Dermis blood vessel endothelial cell (primary cell): ENCODE results near the gene C16orf54. TPM values are rescaled to one million over a fixed set of nuclear protein-coding genes. Genes with fewer than 3 reads are reported as not detected.
A peak's percentile ranks its signal among the peaks of the same experiment; 100 is the strongest.
"Not testable (repeated sequence)": the region's sequence is repeated elsewhere in the genome, so short reads cannot be mapped to it uniquely, and the experiment has no call there.

Experiments
- DNase-seq: peaks from one replicate; pipeline ENCODE4 v3.0.0; 2010
- total RNA-seq: library from RNA; depleted of rRNA; stranded (reverse); fragments of >200 nt; gene quantifications from 2 replicates; pipeline ENCODE4 v1.2.3, GENCODE V29; 2014

C16orf54 gene
- total RNA-seq, result not detected in 2 replicates

DNA sequence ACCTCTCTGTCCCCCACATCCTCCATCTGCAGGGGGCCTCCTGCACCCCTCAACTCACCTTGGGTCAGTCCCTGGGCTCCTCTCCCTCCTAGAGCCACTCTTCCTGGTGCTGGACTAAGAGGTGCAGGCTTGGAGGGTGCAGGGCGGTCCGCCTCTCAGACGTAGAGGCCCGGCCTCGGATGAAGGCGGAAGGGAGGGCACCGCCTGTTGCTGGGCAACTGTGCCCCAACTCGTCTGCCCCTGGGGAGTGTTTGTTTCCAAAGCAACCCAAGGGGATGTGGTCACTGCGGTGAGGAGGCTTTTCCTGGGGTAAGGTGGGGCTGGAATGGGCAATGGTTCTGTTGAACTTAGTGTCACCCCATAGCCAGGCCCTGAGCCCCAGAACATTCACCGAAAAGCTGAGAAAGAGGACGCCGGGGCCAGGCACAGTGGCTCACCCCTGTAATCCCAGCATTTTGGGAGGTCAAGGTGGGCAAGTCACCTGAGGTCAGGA is at the start of gene C16orf54:
Gene C16orf54, minus strand, starts transcription at position 138 of the 493 bp plus-strand sequence. CDS start 1,039 bp downstream, outside the sequence.
- no peak for DNase-seq

DNA sequence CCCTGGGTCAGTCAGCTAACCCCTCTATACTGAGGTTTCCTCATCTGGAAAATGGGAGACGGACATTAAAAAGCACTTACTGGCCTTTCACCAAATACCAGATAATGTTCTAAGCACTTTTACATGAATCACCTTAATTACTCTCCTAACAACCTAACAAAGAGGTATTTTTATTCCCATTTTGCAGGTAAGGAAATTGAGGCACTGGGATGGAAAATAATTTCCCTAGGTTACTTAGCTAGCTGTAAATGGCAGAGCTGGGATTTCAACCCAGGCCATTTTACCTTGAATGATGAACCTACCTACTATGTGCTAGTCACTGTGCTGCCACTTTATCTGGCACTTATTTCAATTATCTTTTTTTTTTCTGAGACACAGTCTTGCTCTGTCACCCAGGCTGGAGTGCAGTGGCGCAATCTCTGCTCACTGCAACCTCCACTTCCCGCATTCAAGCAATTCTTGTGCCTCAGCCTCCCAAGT is 48.5 kb upstream of the C16orf54 start:
- no peak for DNase-seq

DNA sequence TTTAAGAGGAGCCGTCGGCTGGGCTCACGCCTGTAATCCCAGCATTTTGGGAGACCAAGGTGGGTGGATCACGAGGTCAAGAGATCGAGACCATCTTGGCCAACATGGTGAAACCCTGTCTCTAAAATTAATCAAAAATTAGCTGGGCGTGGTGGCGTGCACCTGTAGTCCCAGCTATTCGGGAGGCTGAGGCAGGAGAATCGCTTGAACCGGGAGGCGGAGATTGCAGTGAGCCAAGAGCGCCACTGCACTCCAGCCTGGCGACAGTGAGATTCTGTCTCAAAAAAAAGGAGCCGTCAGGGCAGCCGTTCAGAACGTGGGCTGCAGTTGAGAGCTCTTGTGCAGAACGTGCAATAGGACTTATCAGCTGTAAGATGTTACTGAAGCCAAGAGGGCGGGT is 47.4 kb upstream of the C16orf54 start:
- DNase-seq, result not testable (repeated sequence)

DNA sequence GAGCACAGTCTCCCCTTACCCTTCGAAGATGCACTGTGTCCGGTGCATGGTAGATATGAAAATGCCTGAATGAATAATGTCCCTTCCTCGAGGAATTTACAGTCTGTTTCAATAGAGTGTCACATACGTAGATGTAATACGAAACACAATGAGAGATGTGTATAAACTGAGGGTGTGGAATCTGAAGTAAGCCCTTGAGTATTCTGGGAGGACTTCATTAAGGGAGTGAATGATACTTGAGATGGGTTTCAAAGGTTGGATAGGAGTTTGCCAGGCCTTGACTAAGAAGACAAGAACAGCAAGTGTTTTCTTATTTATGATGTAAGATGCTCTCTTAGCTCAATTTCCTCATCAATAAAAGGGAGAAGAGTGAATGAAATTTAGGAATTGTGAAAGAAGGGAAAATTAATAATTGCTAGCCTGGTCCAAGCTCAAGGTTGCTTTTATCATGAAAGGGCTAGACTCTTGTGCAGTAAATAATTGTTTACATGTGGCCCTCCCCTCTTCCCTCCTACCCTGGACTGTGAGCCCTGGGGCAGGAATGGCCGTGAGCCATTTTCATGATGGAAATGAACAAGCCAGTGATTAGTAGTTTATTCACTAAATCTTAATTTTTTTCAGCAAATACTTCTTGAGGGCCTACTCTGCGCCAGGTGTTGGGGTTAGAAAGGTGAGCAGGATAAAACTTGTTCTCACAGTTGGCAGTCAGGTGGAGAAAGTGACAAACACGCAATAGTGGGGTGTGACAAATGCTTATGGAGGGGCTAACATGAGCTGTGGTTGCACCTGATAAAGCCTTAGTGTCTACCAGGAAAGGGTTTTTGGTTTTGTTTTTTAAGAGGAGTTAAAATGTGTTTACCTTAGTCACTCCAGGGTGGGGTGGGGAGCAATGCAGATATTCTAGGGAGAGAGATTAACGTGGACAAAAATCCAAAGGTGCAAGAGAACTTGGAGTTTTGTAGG is 46.3 kb upstream of the C16orf54 start:
- no peak for DNase-seq

DNA sequence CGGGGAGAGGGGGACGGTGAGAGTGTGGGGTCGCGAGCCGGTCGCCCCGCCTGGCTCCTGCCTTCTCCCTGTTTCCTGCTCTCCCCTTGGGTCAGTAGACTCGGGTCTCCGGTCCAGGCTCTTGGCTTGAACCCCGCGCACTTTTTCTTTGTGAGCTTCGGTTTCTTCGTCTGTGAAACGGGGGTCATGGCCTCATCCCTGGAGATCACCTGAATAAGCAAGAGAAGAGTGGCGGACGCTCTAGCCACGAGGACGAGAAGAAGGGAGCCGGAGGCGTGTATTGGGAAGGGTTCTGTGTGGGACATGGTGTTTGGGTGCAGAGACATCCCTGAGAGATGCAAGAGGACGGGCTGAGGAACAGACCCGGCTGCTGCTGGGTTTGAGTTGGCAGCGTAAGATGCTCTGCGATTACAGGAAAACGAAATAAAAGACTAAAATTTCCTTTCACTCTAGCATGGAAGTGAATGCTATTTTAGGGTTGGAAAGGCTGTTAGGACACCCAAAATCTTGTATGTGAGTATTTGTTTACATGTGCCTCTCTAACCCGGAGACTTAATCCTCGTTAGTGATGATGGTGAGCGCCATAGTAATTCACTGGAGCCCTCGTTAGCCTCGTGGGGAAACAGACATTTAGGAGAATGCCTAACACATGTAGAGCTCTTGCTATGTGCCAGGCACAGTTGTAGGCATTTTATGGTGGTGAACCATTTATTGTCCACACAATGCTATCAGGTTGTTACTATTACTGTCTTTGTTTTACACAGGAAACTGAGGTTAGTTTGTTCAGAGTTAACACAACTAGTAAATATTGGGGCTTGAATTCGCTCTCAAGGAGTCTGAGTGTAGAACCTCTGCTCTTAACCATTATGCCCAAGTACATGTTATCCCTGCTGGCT is 45.4 kb upstream of the C16orf54 start:
- DNase-seq, result peak; percentile 15

- peak; percentile 99 for DNase-seq
Measured at GRCh38 chr16:29790183-29790948, 44.6 kb upstream of the C16orf54 start, which contains the start of gene KIF22. Gene KIF22, plus strand, starts transcription at chr16:29790751. Its CDS starts 9 bp downstream, at chr16:29790760.

DNA sequence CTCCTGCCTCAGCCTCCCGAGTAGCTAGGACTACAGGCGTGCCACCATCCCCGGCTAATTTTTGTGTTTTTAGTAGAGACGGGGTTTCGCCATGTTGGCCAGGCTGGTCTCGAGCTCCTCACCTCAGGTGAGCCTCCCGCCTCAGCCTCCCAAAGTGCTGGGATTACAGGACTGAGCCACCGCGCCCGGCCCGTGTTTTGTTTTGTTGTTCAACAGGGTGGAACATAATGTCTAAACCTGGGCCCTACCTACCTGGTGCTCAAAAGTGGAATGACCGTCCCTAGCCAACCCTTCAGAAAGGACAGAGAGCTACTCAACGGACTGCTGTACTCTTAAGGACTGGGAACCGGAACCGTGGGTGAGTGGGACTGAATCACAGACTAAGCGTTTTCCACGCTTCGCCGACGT is 44.0 kb upstream of the C16orf54 start:
- DNase-seq, result no peak

DNA sequence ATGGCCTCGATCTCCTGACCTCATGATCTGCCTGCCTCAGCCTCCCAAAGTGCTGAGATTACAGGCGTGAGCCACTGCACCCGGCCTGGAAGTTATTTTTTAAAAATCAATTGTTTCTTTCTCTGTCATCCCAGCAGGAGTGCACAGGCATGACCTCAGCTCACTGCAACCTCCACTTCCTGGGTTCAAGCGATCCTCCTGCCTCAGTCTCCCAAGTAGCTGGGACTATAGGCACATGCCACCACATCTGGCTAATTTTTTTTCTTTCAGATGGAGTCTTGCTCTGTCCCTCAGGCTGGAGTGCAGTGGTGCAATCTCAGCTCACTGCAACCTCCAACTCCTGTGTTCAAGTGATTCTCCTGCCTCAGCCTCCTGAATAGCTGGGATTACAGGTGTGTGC is 41.4 kb upstream of the C16orf54 start:
- not testable (repeated sequence) for DNase-seq

GRCh38 chr16:29784901-29785500 is 39.2 kb upstream of the C16orf54 start:
- peak; percentile 77 for DNase-seq

DNA sequence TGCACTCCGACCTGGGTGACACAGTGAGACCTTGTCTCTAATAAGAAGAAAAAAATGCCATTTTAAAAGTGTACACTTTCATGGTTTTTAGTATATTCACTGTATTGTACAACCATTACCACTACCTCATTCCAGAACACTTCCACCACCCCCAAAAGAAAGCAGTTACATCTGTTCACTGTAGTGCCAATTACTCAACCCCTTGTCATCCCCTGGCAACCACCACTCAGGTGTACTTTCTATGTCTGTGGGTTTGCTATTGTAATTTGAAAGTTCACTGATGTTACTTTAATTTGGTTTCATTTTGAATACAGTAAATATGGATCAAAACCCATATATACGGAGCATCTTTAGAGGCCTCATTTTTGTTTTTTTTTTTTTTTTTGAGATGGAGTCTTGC is 38.4 kb upstream of the C16orf54 start:
- DNase-seq, result no peak

DNA sequence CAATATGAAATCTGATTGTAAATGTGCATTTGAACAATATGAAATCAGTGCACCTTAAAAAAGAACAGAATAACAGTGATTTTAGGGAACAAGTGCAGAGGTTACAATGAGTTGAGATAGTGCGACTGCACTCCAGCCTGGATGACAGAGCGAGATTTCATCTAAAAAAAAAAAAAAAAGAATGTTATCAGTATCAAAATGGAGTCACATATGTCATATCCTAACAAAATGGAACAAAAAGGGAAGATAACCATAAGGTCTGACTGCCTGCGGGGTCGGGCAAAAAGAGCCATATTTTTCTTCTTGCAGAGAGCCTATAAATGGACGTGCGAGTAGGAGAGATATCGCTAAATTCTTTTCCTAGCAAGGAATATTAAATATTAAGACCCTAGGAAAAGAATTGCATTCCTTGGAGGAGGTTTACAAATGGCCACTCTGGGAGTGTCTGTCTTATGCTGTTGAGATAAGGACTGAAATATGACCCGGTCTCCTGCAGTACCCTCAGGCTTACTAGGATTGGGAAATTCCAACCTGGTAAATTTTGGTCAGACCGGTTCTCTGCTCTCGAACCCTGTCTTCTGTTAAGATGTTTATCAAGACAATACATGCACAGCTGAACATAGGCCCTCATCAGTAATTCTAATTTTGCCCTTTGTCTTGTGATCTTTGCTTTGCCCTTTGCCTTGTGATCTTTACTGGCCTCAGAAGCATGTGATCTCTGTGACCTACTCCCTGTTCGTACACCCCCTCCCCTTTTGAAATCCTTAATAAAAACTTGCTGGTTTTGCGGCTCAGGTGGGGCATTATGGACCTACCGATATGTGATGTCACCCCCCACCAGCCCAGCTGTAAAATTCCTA is 37.5 kb upstream of the C16orf54 start:
- DNase-seq, result not testable (repeated sequence)

DNA sequence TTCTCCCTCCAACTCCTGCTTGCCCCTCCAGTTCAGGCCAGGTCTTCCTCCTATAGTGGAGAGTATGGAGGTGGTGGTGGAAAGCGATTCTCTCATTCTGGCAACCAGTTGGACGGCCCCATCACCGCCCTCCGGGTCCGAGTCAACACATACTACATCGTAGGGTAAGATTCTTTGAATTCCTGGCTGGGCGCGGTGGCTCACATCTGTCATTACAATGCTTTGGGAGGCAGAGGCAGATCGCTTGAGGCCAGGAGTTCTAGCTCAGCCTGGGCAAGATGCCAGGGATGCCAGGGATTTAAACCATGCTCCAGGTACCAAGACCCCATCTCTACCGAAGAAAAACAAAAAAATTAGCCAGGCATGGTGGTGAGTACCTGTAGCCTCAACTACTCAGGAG is 33.7 kb upstream of the C16orf54 start:
- no peak for DNase-seq

- no peak for DNase-seq
Measured at GRCh38 chr16:29777576-29778350, 32.0 kb upstream of the C16orf54 start, which contains the start of gene ZG16. Gene ZG16, plus strand, starts transcription at chr16:29778256. Its CDS starts 1,011 bp downstream, at chr16:29779267.

- DNase-seq, result no peak
Measured at GRCh38 chr16:29775742-29776408, 30.1 kb upstream of the C16orf54 start.

- no peak for DNase-seq
Measured at GRCh38 chr16:29774730-29775129, 28.9 kb upstream of the C16orf54 start.

DNA sequence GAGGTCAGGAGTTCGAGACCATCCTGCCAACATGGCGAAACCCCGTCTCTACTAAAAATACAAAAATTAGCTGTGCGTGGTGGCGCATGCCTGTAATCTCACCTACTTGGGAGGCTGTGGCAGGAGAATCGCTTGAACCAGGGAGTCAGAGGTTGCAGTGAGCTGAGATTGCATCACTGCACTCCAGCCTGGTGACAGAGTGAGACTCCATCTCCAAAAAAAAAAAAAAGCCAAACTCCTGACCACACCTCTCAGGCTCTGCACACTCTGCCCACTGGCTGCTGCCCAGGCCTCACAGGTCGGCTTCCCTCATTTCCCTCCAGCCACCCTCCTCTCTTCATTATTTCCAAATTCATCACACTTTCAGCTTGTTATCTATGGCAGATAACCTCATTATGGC is 26.5 kb upstream of the C16orf54 start:
- DNase-seq, result not testable (repeated sequence)

- no peak for DNase-seq
Measured at GRCh38 chr16:29770250-29770929, 24.6 kb upstream of the C16orf54 start.

DNA sequence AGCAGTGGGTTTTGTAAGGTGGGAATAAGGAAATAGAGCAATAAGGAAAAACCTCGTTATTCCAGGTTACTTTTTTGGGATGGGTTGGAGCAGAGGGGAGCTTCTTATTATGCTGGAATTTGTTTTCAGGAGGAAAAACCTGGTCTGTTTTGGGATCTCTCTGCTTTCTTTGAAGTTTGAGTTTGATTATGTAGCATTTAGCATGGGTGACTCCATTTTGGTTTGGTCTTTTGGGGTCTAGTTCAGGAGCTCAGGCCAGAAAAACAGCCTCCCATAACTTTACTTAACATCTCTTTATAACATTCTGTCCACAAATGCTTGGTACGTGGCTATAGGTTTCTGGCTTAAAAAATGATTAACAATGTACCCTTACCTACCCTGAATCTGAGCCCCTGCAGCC is 23.7 kb upstream of the C16orf54 start:
- DNase-seq, result no peak
